IMR-90 (cell line): ENCODE results near the gene ALDOA. TPM values are rescaled to one million over a fixed set of nuclear protein-coding genes. Genes with fewer than 3 reads are reported as not detected.
A peak's percentile ranks its signal among the peaks of the same experiment; 100 is the strongest.

Experiments used
- ATAC-seq: fragments of 200-7000 bp; cut with Tn5 transposase; 2 replicates; pipeline ENCODE4 v1.9.1; 2020; ENCODE audit warnings: low read depth, mild to moderate bottlenecking, moderate library complexity
- BruUV-seq: library from RNA; stranded (reverse); fragments of 400-500 nt; replicated peaks from 2 replicates; lab custom pipeline; 2021; lab: Mats Ljungman, UMichigan
- CTCF ChIA-PET: fragments of 300-600 bp; formaldehyde crosslinking; extraction: SDS; loops from one replicate; lab custom pipeline; 2021; ENCODE audit warnings: antibody characterized with exemption; lab: Yijun Ruan, JAX
- POLR2A ChIA-PET: fragments of 300-600 bp; sonication (Branson Sonifier 250); formaldehyde crosslinking; loops from one replicate; lab custom pipeline; 2022; ENCODE audit warnings: antibody characterized with exemption; ENCODE audit not compliant: unreplicated experiment; lab: Charles Lee
- DNase-seq: peaks from one replicate; pipeline ENCODE4 v3.0.0; 2013
- H2AFZ ChIP-seq: replicated peaks from 2 replicates; pipeline ENCODE3; 2013; ENCODE audit warnings: low read length, mild to moderate bottlenecking; ENCODE audit not compliant: poor library complexity
- H2AK5ac ChIP-seq: 2 replicates; pipeline ENCODE4 v1.6.1; 2013; ENCODE audit warnings: low read depth, low read length, inconsistent platforms
- H2AK9ac ChIP-seq: replicated peaks from 2 replicates; pipeline ENCODE3; 2013; ENCODE audit warnings: mild to moderate bottlenecking, low read depth, low read length, moderate library complexity; ENCODE audit not compliant: poor library complexity
- H2BK120ac ChIP-seq: 2 replicates; pipeline ENCODE4 v1.6.1; 2013; ENCODE audit warnings: low read depth, low read length, inconsistent platforms
- H2BK15ac ChIP-seq: 3 replicates; pipeline ENCODE4 v1.6.1; 2013; ENCODE audit warnings: low read depth, low read length, inconsistent platforms
- H2BK20ac ChIP-seq: 2 replicates; pipeline ENCODE4 v1.6.1; 2013; ENCODE audit warnings: low read depth, mild to moderate bottlenecking, inconsistent platforms, low read length, moderate library complexity
- H2BK5ac ChIP-seq: 2 replicates; pipeline ENCODE4 v1.6.1; 2013; ENCODE audit warnings: mild to moderate bottlenecking, low read depth, low read length, inconsistent platforms; ENCODE audit not compliant: poor library complexity, severe bottlenecking
- H3K14ac ChIP-seq: replicated peaks from 2 replicates; pipeline ENCODE4 v1.6.1; 2013; ENCODE audit warnings: low read depth, low read length, inconsistent platforms
- H3K18ac ChIP-seq: 2 replicates; pipeline ENCODE4 v1.6.1; 2013; ENCODE audit warnings: low read depth, low read length, control low read depth
- H3K23ac ChIP-seq: 2 replicates; pipeline ENCODE4 v1.6.1; 2013; ENCODE audit warnings: low read depth, low read length, inconsistent platforms
- H3K27ac ChIP-seq: 2 replicates; pipeline ENCODE4 v1.5.1; 2013; ENCODE audit warnings: mild to moderate bottlenecking, control low read depth, low read length; ENCODE audit not compliant: insufficient read depth
- H3K27me3 ChIP-seq: 2 replicates; pipeline ENCODE4 v1.6.1; 2013; ENCODE audit warnings: low read length; ENCODE audit not compliant: control insufficient read depth, insufficient read depth
- H3K36me3 ChIP-seq: 2 replicates; pipeline ENCODE4 v1.6.1; 2013; ENCODE audit warnings: low read length, mixed read lengths; ENCODE audit not compliant: control insufficient read depth, insufficient read depth
- H3K4ac ChIP-seq: 2 replicates; pipeline ENCODE4 v1.6.1; 2013; ENCODE audit warnings: low read depth, low read length, inconsistent platforms
- H3K4me1 ChIP-seq: 2 replicates; pipeline ENCODE4 v1.6.1; 2013; ENCODE audit warnings: low read length, mixed read lengths; ENCODE audit not compliant: control insufficient read depth, insufficient read depth
- H3K4me2 ChIP-seq: 2 replicates; pipeline ENCODE4 v1.6.1; 2013; ENCODE audit warnings: low read depth, mild to moderate bottlenecking, control low read depth, low read length, moderate library complexity
- H3K4me3 ChIP-seq: 2 replicates; pipeline ENCODE4 v1.5.1; 2013; ENCODE audit warnings: low read depth, mild to moderate bottlenecking, control low read depth, low read length, moderate library complexity; ENCODE audit not compliant: insufficient read depth
- H3K56ac ChIP-seq: 2 replicates; pipeline ENCODE4 v1.6.1; 2013; ENCODE audit warnings: low read length, inconsistent platforms; ENCODE audit not compliant: insufficient read depth; ENCODE audit errors: extremely low read depth
- H3K79me1 ChIP-seq, 2 experiments: 2 replicates each; pipeline ENCODE4 v1.6.1; 2013; ENCODE audit warnings: low read length in 2 of 2, inconsistent platforms in 1 of 2, low read depth in 1 of 2
- H3K9ac ChIP-seq: 2 replicates; pipeline ENCODE4 v1.6.1; 2013; ENCODE audit warnings: low read depth, low read length, control low read depth
- H3K9me1 ChIP-seq: 2 replicates; pipeline ENCODE4 v1.6.1; 2013; ENCODE audit warnings: low read length, inconsistent platforms; ENCODE audit not compliant: insufficient read depth
- H3K9me3 ChIP-seq: 2 replicates; pipeline ENCODE4 v1.6.1; 2013; ENCODE audit warnings: low read length; ENCODE audit not compliant: control insufficient read depth, insufficient read depth
- H4K20me1 ChIP-seq: 2 replicates; pipeline ENCODE4 v1.6.1; 2013; ENCODE audit warnings: low read length, inconsistent platforms; ENCODE audit not compliant: insufficient read depth
- H4K5ac ChIP-seq: 2 replicates; pipeline ENCODE4 v1.6.1; 2013; ENCODE audit warnings: mild to moderate bottlenecking, low read depth, low read length, control low read depth
- H4K8ac ChIP-seq, 2 experiments: 2 replicates each; pipeline ENCODE4 v1.6.1; 2013; ENCODE audit warnings: low read depth in 2 of 2, low read length in 2 of 2, control low read depth in 1 of 2, inconsistent platforms in 1 of 2
- H4K91ac ChIP-seq: 2 replicates; pipeline ENCODE4 v1.6.1; 2013; ENCODE audit warnings: low read depth, low read length, inconsistent platforms; ENCODE audit not compliant: insufficient read depth
- CHD1 ChIP-seq: IDR thresholded peaks from 2 replicates; pipeline ENCODE4 v1.6.1; 2012; ENCODE audit warnings: low read depth, low read length, improper control_type of control experiment
- WGBS, 2 experiments: methylation state at CpG; one replicate each; pipeline versions ENCODE4 v1.1.5 to v1.1.7; 2013; ENCODE audit warnings: missing lambda C conversion rate in 2 of 2; ENCODE audit not compliant: insufficient read length in 1 of 2; ENCODE audit errors: extremely low coverage in 2 of 2; 5-methylcytosine and 5-hydroxymethylcytosine counted together
- dilution Hi-C: fragments of 300-500 bp; cut with HindIII; formaldehyde crosslinking; loops from one replicate; pipeline ENCODE4 v1.14.3; 2018; ENCODE audit warnings: low sequenced_read_pairs; ENCODE audit not compliant: unreplicated experiment
- in situ Hi-C: fragments of 300-500 bp; cut with MboI; formaldehyde crosslinking; loops from 3 replicates; pipeline ENCODE4 v1.14.3; 2019; ENCODE audit warnings: low sequenced_read_pairs, inconsistent platforms, mixed read lengths
- intact Hi-C: fragments of 100-400 bp; cut with micrococcal nuclease; formaldehyde crosslinking; loops from 2 replicates; pipeline ENCODE4 v1.10.0; 2022
- polyA plus RNA-seq, 3 experiments: library from polyadenylated mRNA; depleted of rRNA; stranded (reverse); fragments of >200 nt; gene quantifications; 2 replicates each; pipeline ENCODE4 v1.2.3, GENCODE V29; 2012; ENCODE audit warnings: low replicate concordance in 1 of 3
- total RNA-seq: library from RNA; depleted of rRNA; stranded (reverse); fragments of >200 nt; gene quantifications from 2 replicates; pipeline ENCODE4 v1.2.3, GENCODE V29; 2012

ALDOA gene
- total and polyA plus RNA-seq, 2 of the 4 experiments (the other 2 are of a cell fraction), result 1,697 to 1,990 TPM

- Histone ChIP-seq H2BK20ac (peak overlapping the region; percentile 20; the same call in 1 of the 2 replicates), H3K56ac (no peak overlapping the region), H3K36me3 (peaks cover 6% of the 10 kb centered on the region), H3K23ac (peak overlapping the region; percentile 21; the same call in 1 of the 2 replicates), H3K9me3 (peaks cover 11% of the 10 kb centered on the region), H3K4me3 (no peak overlapping the region), H3K4me2 (no peak overlapping the region), H2BK15ac (peak overlapping the region; percentile 70; the same call in 1 of the 3 replicates), H3K18ac (peak overlapping the region; percentile 73), H4K91ac (peak overlapping the region; percentile 95), H3K9me1 (no peaks in the 10 kb centered on the region), H3K9ac (0 out of 2 replicates have a peak overlapping the region, but pooled peaks have one; percentile 72), H3K79me1 (peaks cover 0 to 18% of the 10 kb centered on the region in 2 experiments; a peak in 2 of 4 replicates), H2AFZ (peak overlapping the region; percentile 98), H3K4ac (peak overlapping the region; percentile 77), H4K5ac (peak overlapping the region; percentile 99), H2AK5ac (peak overlapping the region; percentile 22), H3K27me3 (no peaks in the 10 kb centered on the region), H3K14ac (no peak overlapping the region), H3K4me1 (peaks cover 13% of the 10 kb centered on the region), H2BK5ac (peak overlapping the region; percentile 76), H2BK120ac (peak overlapping the region; percentile 61), H4K20me1 (no peaks in the 10 kb centered on the region), H4K8ac (peak overlapping the region; percentile 96 to 100), H2AK9ac (peak overlapping the region; percentile 98), H3K27ac (peak overlapping the region; percentile 91)
- dilution Hi-C loops (no loop called here), intact Hi-C loops (loop anchor here (10.0 kb wide), 1 partner anchor 308 kb away; the partner anchor contains the start of gene ZNF771), in situ Hi-C loops (loop anchor here (5.0 kb wide), 1 partner anchor 55 kb away; no protein-coding TSS in a partner anchor)
- no TSS peak for BruUV-seq
- ATAC-seq (no peak), DNase-seq (no peak)
- ChIA-PET POLR2A (no interaction called here), CTCF (no interaction called here)
- TF ChIP-seq CHD1, result no peak
- 95% methylated on average over 13 of the region's 18 CpGs; no CpG with 5 or more reads in 1 of the 2 experiments for WGBS, 2 experiments
These were observed 31.5 kb downstream of the ALDOA start for GRCh38 chr16:30096862-30097563.
